ENCODE data around the gene STK4.

Gene STK4

DNA sequence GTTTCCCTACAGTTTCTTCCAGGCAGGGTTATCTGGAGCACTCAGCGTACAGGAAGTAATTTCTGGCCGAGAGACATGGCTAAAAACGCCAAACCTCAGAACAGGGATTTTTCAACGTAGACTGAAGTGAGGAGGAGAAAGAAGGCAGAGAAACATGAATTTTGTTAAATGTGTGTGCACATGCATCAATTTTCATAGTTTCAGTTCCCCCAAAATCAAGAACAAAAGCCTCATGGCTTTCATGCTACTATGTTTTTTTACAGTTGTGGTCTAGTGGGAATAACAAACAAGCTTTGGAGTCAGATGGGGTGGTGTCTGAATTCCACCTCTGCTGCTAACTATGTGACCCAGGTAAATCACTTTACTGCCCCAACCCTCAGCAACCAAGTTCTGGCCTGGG, 11.0 kb upstream of the STK4 start:
- no peak for DNase-seq

- DNase-seq: no peak
Observed at GRCh38 chr20:44956410-44956809, 9.9 kb upstream of the STK4 start.

- no peak for DNase-seq
Observed at GRCh38 chr20:44958276-44958675, 8.0 kb upstream of the STK4 start.

GRCh38 chr20:44959082-44959637, 7.2 kb upstream of the STK4 start:
- DNase-seq: no peak

DNA sequence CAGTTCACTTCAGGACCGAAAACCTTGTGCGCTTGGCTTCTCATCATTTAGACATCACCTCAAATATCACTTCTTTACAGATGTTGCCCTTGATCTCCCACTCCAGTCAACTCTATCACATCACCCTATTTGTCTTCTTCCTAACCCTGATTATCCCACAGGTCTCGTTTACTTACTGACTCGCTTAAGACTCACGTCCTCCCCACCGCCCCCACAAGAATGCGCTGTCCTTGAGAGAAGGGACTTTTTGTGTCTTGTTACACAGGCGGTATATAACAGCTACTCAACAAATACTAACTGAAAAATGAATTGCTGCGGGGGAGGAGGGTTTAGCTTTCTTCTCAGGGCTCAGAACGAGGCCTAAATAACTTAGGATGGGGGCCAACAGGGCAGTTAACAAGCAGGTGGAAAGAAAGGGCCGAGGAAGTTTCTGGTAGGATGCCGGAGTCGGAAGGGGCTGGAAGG, 6.6 kb upstream of the STK4 start:
- DNase-seq: no peak

GRCh38 chr20:44960103-44960852, 6.0 kb upstream of the STK4 start, which contains the start of gene TOMM34:
TSS of gene TOMM34 (minus strand) at chr20:44960397. CDS start at chr20:44960333, 64 bp downstream.
- peak; percentile 57 for DNase-seq

- no peak for DNase-seq
Observed at GRCh38 chr20:44961011-44961869, 5.1 kb upstream of the STK4 start.

DNA sequence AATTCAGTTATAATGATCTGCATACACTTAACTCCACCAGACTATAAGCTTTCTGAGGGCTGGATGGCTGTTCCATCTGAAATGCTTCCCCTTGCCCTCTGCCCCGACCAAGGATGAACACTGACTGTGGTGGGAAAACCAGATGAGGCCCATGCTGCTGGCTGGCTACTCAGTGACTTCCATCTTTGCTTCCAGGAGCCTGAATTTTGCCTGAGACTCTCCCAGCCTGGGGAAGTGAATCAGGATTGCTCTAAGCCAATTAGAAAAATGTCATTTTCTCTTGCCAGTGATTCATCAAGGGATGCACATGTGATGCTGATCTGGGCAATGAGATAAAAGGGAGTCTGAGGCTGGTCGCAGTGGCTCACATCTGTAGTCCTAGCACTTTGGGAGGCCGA, 4.4 kb upstream of the STK4 start:
- DNase-seq: no peak

DNA sequence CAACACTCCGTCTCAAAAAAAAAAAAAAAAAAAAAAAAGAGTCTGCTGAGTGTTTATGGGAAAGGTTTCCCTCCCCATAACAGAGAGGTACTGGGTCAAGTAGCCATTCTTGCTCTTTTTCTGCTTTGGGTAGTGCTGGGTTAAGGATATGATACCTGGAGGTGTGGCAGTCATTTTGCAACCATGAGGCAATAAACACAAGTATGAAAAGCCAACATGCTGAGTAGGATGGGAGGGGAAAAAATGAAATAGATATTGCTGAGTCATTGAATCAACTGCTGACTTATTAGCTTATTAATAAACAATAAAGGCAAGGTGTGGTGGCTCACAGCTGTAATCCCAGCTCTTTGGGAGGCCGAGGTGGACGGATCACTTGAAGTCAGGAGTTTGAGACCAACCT, 3.8 kb upstream of the STK4 start:
- no peak for DNase-seq

- no peak for DNase-seq
Observed at GRCh38 chr20:44963325-44964215, 2.7 kb upstream of the STK4 start.

DNA sequence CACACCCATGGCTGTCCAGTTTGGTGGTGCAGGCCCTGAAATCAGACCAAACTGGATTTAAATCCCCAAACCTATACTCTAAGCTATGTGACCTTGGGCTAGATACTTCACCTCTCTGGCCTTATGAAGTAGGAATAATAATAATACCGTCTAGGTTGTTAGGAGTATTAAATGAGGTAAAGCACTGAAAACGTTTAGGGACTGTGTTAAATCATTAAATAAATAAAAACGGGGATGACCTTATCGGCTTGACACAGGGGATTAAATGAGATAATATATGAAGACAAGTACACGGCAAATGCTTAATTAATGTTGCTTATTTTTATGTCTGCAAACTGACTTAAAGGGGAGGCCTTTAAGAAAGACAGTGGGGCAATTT, 672 bp upstream of the STK4 start:
- no peak for DNase-seq

- DNase-seq: no peak
Observed at GRCh38 chr20:44967207-44967807, 995 bp downstream of the STK4 start.

DNA sequence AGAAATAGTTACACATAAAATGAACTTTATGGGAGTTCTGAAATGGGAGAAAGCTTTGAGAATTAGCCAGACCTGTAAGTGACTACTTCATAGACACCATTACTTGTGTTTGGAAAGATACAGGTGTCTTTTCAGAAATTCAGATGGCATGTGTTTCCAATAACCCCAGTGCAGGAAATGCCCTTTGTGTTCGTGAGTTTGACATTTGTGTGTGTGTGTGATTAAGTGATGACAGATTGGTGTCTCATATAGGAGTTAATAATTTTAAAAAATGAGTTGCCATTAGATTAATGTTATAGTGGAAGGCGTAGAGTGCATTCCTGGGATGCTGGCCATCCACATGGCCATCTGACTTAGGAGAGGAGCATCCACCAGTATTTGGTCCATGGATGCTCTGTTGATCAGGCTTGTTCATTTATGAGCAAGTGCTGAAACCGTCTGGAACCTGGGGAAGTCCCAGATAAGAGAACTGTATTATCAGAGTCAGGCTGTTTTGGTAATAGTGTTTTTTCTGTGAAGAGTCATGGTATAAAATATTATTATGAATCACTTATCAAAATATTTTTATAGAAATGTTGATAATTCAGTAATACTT, 3.1 kb downstream of the STK4 start:
- DNase-seq: no peak

DNA sequence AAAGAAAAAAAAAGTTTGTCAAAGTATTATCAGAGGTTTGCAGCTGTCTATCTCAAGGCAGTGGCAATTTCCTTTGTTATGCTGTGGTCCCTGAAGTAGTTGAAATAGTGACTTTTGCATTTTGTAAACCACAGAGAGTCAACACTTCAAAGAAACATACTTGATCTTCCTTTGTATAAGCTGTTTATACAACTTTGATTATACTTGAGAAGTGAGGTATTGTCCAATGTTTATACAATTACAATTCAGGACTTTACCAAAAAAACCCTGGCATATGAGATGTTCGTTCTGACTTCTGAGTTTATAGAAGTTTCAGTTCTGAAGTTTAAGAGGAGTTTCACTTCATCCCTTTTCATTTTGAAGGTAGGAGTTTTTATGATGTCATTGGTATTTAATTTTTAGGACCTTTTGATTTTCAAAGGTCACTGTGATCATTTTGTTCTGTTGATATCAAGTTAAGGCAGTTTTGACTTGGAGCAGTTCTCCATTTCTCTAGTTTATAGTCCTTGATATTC, 4.0 kb downstream of the STK4 start:
- no peak for DNase-seq

DNA sequence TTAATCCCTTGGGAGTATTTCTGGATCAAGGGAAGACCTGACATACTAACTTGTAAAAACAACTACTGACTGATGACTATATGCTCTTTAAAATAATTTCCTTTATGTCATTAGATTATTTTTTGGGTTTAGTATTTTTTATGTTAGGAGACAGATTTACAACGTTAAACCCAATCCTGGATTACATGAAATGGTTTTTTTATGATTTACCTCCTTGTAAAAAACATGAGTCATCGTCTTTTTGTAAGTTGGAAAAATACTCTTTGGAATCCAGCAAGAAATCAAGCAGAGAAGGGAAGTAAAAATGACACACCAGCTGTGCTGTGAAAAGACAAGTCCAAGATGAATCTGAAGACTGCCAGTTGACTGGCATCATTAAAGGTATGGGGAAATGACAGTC, 6.7 kb downstream of the STK4 start:
- no peak for DNase-seq

GRCh38 chr20:44976698-44977097, 10.4 kb downstream of the STK4 start:
- no peak for DNase-seq

- DNase-seq: no peak
Observed at GRCh38 chr20:44979090-44979621, 12.8 kb downstream of the STK4 start.

GRCh38 chr20:44981736-44982406, 15.6 kb downstream of the STK4 start:
- no peak for DNase-seq

DNA sequence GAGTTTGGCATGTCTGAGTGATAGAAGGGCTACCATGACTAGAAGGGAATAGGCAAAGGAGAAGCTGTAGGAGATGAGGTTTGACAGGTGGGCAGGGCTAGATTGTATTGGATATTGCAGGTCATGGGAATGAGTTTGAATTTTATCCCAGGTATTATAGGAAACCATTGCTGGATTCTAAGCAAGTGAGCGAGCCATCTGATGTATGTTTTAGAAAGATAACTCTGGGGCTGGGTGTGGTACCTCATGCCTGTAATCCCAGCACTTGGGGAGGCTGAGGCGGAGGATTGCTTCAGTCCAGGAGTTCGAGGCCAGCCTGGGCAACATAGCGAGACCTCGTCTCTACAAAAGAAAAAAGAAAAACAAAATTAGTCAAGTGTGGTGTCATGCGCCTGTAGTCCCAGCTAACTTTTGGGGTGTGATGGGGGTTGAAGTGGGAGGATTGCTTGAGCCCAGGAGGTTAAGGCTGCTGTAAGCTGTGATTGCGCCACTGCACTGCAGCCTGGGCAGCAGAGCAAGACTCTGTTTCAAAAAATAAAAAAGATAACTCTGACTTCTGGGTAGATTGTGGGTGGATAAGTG, 16.9 kb downstream of the STK4 start:
- no peak for DNase-seq

GRCh38 chr20:44988631-44989171, 22.4 kb downstream of the STK4 start:
- no peak for DNase-seq

Data from NCI-H748 treated with DMSO at 0.1 percent for 48 hours (cell line).